ENCODE data around the gene AUTS2. TPM values are rescaled to one million over a fixed set of nuclear protein-coding genes. Genes with fewer than 3 reads are reported as not detected.
"Not testable (repeated sequence)": the region's sequence is repeated elsewhere in the genome, so short reads cannot be mapped to it uniquely, and the experiment has no call there.

Gene AUTS2
- total RNA-seq, 1 donor from 2014 or later, result 1.2 TPM

GRCh38 chr7:70646536-70647248 lies 1048.4 kb downstream of the AUTS2 start:
- no peak for DNase-seq

- DNase-seq, result no peak
These were observed 1049.7 kb downstream of the AUTS2 start for GRCh38 chr7:70647801-70648498.

GRCh38 chr7:70648499-70648861 lies 1050.2 kb downstream of the AUTS2 start:
- not testable (repeated sequence) for DNase-seq

- no peak for DNase-seq
These were observed 1051.0 kb downstream of the AUTS2 start for GRCh38 chr7:70649323-70649722.

GRCh38 chr7:70654146-70654545 lies 1055.9 kb downstream of the AUTS2 start:
- DNase-seq, result no peak

- DNase-seq, result no peak
These were observed 1056.7 kb downstream of the AUTS2 start for GRCh38 chr7:70654979-70655378.

GRCh38 chr7:70655694-70656093 lies 1057.4 kb downstream of the AUTS2 start:
- DNase-seq, result no peak

- DNase-seq, result no peak
These were observed 1059.3 kb downstream of the AUTS2 start for GRCh38 chr7:70657571-70657970.

GRCh38 chr7:70657989-70658632 lies 1059.8 kb downstream of the AUTS2 start:
- DNase-seq, result no peak

- no peak for DNase-seq
These were observed 1061.0 kb downstream of the AUTS2 start for GRCh38 chr7:70659263-70659662.

GRCh38 chr7:70660154-70660818 lies 1062.0 kb downstream of the AUTS2 start:
- DNase-seq, result no peak

- DNase-seq, result no peak
These were observed 1062.5 kb downstream of the AUTS2 start for GRCh38 chr7:70660819-70661191.

- DNase-seq, result no peak
These were observed 1065.4 kb downstream of the AUTS2 start for GRCh38 chr7:70663680-70664079.

- no peak for DNase-seq
These were observed 1067.7 kb downstream of the AUTS2 start for GRCh38 chr7:70665997-70666396.

GRCh38 chr7:70667406-70667805 lies 1069.1 kb downstream of the AUTS2 start:
- DNase-seq, result no peak

GRCh38 chr7:70668606-70669358 lies 1070.5 kb downstream of the AUTS2 start:
- no peak for DNase-seq

GRCh38 chr7:70669854-70670253 lies 1071.6 kb downstream of the AUTS2 start:
- no peak for DNase-seq

- DNase-seq, result no peak
These were observed 1072.0 kb downstream of the AUTS2 start for GRCh38 chr7:70670288-70670687.

- DNase-seq, result no peak
These were observed 1075.7 kb downstream of the AUTS2 start for GRCh38 chr7:70673778-70674570.

- DNase-seq, result no peak
These were observed 1076.3 kb downstream of the AUTS2 start for GRCh38 chr7:70674571-70675010.

GRCh38 chr7:70676243-70676642 lies 1078.0 kb downstream of the AUTS2 start:
- DNase-seq, result no peak

Measured in dermis blood vessel endothelial cell (primary cell).